DMS114 treated with DMSO at 0.1 percent for 48 hours (cell line): ENCODE results near the gene RNF217.

Source experiments
- DNase-seq: peaks from one replicate; lab custom pipeline; 2025; ENCODE audit not compliant: unreplicated experiment; lab: John Stamatoyannopoulos, UW

The RNF217 gene

DNA sequence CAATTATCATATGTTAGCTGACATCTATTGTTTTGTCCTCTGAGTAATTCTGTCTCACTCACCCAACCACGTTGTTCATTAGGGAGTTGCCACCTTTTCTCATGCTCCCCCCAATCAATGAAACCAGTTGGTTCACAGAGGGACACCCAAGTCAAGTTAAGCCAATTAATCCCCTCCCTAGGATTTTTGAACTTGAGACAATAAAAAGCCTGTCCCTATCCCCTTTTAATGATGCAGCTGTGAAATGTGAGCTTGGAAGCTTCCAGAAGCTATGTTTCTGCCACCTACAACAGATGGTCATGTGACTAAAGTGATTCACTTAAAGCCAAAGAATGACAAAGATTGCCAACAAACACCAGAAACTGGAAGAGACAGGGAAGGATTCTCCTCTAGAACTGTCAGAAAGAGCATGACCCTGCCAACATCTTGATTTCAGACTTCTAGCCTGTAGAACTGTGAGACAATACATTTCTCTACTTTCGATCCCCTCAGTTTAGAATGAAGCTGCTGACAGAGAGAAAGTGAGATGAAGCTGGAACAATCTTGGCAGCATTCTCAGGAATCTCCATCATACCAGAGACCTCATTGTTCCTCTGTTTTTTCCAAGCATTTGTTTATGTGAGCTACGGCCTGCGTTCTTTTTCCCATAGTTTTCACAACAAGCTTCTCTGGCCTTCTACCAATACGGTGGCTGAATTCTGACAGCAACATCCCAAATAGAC, 133.5 kb downstream of the RNF217 start:
- no peak for DNase-seq

GRCh38 chr6:125097186-125097585, 134.9 kb downstream of the RNF217 start:
- DNase-seq = no peak

- DNase-seq = no peak
Measured at GRCh38 chr6:125098253-125098652, 136.0 kb downstream of the RNF217 start.

DNA sequence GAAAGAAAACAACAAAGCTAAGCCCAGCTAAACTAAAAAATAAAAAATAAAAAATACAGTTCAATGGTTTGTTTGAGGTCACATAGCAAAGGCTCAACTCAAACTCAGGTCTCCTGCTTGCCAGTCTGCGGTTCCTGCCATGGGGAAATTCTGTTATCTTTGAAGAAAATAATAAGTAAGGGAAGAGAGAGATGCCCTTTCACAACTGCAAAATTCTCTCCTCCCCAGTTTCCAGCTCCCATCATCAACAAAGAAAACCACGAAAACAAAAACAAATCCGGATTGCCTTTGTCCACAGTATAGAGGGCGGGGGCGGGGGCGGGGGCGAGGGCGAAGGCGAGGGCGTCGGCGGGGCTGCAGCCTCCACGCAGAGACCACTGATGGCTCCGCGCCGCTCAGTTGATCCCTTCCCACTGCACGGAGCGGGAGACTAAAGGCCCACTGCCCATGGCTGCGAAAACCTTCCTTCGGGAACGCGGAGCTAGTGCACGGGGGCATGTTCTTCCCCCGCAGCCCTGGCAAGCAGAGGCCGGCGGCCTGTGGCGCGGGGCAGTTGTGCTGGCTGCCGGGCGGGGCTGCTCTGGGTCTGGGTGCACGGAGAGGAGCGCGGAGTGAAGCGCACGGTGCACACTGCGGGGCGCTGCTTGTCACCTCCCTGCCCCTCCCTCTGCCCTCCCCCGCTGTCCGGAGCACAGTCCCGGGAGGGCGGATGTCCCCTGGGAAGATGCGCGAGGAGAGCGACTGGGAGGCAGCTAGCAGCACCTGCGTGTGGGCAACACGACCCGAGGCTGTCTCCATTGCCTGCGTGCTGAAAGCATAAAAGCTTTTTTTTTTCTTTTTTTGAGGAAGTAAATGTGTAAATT, 137.2 kb downstream of the RNF217 start:
- DNase-seq = no peak

- DNase-seq = no peak
Measured at GRCh38 chr6:125100074-125100652, 137.9 kb downstream of the RNF217 start.

DNA sequence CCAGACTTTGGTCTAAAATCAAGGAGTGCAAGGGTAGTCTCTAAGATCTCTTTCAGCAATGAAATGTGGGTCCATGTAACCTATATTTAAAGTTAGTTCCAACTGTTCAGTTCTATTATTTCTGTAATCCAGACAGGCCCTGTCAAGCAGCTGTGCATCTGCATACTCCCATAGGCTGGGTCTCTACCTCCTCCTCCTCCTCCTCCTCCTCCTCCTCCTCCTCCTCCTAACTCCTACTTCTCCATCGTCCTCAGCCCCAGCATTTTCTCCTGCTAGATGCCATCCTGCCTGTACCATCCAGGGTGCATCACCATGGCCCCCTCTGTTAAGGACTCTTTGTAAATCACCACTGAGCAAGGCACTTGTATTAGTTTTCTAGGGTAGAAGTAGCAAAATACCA, 138.9 kb downstream of the RNF217 start:
- DNase-seq = no peak

DNA sequence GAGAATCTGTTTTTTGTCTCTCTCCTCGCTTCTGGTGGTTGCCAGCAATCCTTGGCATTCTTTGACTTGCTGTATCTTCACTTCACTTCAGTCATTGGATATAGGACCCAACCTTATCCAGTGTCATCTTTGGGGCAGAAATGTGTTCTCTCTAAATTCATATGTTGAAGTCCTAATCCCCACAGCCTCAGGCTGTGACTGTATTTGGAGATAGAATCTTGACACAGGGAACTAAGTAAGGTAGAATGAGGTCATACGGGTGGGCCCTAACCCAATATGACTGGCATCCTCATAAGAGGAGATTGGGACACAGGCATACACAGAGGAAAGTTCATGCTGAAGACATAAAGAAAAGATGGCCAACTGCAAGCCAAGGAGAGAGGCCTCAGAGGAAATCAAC, 139.4 kb downstream of the RNF217 start:
- DNase-seq = no peak

- DNase-seq = no peak
Measured at GRCh38 chr6:125102411-125102810, 140.2 kb downstream of the RNF217 start.

DNA sequence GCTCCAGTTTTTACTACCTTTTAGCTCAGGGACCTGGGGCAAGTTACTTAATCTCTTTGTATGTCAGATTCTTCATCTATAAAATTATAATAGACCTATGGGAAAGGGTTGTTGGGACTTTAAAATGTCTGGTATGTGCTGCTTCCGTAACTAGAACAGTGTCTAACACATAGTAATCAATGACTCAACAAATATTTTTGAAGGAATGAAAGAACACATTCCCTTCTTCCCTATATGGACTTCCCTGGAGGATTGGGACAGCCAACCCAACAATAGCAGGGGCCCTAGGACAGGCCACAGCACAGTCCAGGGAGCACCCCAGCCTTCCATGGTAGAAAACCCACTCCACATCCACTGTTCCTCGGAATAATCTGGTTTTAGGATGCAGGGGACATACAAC, 140.7 kb downstream of the RNF217 start:
- DNase-seq = no peak

GRCh38 chr6:125104425-125104824, 142.2 kb downstream of the RNF217 start:
- DNase-seq = no peak

GRCh38 chr6:125107048-125107447, 144.8 kb downstream of the RNF217 start:
- DNase-seq = no peak

GRCh38 chr6:125107896-125108295, 145.7 kb downstream of the RNF217 start:
- DNase-seq = no peak

- no peak for DNase-seq
Measured at GRCh38 chr6:125110056-125110455, 147.8 kb downstream of the RNF217 start.

DNA sequence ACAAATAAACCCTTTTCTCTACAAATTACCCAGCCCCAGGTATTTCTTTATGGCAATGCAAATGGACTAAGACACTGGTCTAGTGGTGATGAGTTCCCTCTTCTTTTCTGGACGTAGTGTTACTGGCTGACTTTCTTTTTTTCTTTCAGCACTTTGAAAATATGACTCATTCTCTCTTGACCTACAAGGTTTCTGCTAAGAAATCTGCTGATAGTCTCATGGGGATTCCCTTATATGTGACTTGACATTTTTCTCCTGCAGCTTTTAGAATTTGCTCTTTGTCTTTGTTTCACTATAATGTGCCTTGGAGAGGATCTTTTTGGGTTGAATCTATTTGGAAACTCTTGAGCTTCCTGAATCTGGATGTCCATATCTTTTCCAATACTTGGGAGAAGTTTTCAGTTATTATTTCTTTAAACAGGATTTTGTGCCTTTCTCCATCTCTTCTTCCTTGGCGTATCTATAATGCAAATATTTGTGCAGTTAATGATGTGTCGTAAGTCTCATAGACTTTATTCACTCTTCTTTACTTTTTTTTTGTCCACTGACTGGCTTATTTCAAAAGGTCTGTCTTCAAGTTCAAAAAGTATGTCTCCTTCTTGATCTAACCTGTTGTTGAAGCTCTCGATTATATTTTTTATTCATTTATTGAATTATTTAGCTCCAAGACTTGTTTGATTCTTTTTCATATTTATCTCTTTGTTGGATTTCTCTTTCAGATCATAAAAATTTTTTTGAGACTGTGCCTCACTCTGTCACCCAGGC, 149.2 kb downstream of the RNF217 start:
- no peak for DNase-seq

- no peak for DNase-seq
Measured at GRCh38 chr6:125112934-125113333, 150.7 kb downstream of the RNF217 start.

DNA sequence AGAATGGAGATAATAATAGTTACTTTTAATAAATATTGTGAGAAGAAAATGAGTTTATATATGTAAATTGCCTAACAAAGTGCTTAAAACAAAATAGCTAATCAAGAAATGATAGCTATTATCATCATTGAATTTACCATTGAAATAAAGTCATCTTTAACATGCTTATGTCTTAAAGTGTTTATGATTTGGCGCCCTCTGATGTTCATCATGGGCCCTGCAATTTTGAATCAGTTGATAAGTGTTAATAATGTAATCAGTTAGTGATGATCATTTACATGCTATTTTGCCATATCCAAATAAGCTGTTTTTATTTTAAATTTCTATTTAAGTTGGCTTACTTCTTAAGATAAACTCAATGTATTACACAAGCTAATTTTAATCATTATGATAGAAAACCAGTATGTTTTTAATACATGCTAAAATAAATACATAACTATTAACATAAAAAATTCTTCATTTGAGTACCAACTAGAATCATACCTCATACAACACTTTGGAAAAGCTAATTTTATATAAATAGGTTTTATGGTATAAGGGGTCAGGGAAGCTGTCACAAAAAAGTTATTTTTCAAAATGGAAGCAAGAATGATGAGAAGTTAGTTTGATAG, 152.1 kb downstream of the RNF217 start:
- DNase-seq = peak; percentile 11

DNA sequence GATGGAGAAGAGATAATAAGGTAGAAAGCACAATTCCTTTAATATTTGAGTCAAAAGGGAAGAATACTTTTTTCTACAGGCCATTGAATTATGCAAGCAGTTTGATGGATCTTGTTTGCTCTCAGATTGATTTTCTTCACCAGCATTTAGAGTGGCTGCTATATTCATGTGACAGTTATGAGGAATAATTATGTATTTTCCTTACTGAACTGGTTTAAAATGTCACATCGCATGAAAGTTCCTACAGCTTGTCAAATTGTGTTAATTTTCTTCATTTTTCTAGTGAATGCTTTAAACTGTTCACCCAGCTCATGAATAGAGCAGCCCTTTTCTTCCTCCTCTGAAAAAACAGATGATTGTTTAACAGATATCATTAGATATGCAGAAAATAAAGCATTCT, 153.9 kb downstream of the RNF217 start:
- no peak for DNase-seq

- no peak for DNase-seq
Measured at GRCh38 chr6:125116710-125117109, 154.5 kb downstream of the RNF217 start.

DNA sequence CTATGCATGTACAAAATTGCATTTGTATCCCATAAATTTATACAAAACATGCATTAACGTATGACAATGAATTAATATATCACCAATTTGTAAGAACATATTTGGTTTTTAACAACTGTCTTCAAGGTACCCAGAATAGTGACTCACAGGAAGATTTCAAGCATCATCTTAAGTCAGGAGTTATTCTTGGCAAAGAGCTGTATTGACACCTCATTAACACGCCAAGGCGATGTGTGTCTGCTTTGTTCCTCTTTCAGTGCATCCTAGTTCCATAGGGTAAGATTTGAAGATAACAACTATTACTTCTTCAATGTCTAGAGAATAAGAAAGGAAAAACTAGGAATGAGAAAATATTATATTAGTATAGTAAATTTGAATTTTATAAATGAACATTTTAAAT, 155.6 kb downstream of the RNF217 start:
- no peak for DNase-seq

DNA sequence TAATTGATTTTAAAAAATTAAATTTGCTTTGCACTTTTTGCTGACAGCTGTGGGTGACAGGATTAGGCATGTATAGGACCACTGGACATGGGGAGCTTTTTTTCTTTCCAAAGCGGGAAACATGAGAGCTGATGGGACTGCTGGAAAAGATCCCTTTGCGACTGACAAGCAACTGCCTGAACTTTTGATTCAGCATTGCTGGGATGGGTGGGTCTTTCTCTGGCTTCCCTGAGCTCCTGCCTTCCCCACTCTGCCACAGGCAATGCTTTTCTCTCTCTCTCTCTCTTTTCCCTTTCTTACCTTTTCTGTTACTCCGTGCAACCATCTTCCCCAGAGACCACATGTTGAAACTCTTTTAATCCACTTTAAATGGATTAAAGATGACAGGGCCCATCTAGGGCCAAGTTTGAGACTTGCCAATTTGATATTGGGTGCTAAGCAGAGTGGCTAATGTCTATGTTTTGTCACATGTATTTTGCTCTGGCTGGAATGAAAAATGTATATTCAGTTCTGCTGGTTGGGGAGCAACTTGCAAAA, 157.9 kb downstream of the RNF217 start:
- no peak for DNase-seq

- no peak for DNase-seq
Measured at GRCh38 chr6:125121894-125122293, 159.7 kb downstream of the RNF217 start.
